HT1080 (cell line): ENCODE results near the gene DAB1. TPM values are rescaled to one million over a fixed set of nuclear protein-coding genes. Genes with fewer than 3 reads are reported as not detected.
"Not testable (repeated sequence)": the region's sequence is repeated elsewhere in the genome, so short reads cannot be mapped to it uniquely, and the experiment has no call there.

Experiments
- DNase-seq: peaks from one replicate; pipeline ENCODE4 v3.0.0-alpha.2; 2015; ENCODE audit warnings: low read depth
- total RNA-seq: library from RNA; depleted of rRNA; stranded (reverse); fragments of >200 nt; shearing (Covaris generic); gene quantifications from 2 replicates; pipeline ENCODE4 v1.2.3, GENCODE V29; 2014

Gene DAB1
- total RNA-seq, 1 experiment from 2014 or later, result not detected

DNA sequence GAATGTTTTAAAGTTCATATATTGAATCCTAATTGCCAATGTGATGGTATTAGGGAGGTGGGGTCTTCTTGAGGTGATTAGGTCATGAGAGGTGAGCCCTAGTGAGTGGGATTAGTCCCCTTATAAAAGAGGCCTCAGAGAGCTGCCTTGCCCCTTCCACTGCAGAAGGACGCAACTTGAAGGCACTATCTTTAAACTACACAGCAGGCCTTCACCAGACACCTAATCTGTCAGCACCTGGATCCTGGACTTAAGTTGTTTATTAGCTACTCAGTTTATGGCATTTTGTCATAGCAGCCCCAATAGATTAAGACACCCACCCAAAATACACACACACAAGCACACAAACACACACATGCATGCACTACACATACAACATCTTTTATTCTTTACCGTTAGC lies 61.4 kb downstream of the DAB1 start:
- DNase-seq, result no peak

DNA sequence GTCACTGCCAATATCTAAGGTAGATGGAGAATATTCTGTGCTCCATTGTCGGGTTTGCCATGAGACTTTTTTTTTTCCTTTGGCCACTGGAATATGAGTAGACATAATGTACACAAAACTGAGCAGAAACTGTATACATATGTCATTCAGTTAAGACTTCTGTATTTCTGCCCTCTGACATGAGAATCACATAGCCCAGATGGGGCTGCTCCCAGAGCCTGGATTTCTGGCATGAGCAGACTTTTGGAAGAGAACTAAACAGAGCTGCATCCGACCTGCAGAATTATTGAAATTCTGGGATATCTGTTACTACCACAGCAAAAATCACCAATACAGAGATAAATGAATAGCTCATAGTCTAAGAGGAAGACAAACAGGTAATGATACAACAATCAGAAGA lies 62.3 kb downstream of the DAB1 start:
- no peak for DNase-seq

DNA sequence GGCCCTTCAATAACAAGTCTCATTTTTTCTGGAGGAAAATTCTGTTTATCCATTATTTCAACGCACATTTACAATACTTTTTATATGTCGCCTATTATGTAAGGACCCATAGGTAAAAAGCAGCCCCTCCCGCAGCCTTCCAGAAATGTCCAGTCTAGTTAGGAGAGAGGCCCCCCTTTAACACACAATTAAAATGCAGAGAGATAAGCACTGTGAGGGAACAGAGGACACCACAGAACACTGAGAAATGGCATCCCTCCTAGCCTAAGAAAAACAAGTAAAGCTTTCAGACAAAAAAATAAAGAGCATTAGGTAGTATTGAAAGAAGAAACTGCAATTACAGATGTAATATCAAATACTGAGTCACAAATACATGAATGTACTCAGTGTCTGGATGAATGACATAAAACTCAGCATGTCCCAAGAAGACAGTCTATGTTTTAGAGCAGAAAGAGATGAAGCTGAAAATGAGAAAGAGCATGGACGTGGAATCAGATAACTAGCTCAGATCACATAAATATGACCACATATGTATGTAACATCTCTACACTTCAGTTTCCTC lies 62.9 kb downstream of the DAB1 start:
- no peak for DNase-seq

DNA sequence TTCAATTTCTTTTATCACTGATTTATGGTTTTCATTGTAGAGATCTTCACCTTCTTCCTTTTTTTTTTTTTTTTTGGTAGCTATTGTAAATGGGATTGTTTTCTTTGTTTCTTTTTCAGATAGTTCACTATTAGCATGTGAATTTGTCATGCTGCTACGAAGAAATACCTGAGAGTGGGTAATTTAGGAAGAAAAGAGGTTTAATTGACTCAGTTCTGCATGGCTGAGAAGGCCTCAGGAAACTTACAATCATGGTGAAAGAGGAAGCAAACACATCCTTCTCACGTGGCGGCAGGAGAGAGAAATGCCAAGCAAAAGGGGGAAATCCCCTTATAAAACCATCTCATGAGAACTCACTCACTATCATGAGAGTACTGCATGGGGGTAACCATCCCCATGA lies 66.4 kb downstream of the DAB1 start:
- no peak for DNase-seq

DNA sequence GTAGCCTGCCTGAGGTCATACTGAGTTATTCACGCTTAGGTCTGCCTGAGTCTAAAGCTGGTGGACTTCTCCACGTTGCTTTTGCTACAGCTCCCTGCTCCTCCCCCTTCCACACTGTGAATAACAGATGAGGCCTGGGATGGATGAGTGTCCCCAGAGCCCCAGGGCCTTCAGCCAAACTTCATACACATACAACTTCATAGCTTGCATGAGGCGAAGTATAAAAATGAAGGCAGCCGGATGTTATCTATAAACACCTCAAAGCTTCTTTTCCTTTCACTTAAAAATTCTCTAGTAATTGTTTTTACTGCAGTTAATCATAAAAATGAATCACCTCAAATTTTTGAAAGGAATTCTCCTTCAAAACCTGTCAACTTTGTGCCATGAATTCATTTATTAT lies 70.2 kb downstream of the DAB1 start:
- DNase-seq, result no peak

DNA sequence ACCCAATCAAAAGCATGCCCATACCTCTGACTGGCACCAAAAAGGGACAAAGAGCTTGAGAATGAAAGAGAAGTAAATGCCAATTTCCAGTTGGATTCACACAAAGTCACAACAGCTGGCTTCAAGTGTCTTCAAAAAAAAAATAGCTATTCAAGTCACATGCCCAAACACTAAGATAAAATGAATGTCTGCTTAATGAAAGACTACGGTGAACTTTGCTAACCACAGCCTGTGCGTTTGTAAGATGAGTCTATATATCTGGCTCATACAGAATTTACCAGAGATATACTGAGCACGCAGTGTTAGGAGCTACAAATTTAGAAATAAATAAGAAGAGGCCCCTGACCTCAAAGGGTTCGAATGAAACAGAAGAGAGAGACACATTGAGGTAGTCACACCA lies 73.2 kb downstream of the DAB1 start:
- no peak for DNase-seq

DNA sequence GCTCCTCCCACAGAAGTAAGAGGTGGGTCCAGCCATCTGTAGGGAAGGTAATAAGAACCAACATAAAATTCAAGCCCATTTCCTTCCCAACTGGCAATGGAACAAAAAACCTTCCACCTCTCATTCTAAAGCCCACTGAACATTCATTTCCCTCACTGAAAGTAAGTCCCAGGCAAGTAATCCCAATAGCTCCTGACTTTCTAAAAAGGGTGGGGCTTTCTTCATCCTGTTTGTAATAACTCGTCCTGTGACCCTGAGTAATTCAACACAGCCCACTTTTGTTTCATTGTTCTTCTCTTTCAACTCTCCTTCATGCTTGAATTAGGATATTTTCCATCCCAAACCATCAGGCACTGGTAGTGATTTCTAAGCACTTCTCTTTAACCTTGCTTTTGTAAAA lies 74.9 kb downstream of the DAB1 start:
- DNase-seq, result peak; percentile 30

DNA sequence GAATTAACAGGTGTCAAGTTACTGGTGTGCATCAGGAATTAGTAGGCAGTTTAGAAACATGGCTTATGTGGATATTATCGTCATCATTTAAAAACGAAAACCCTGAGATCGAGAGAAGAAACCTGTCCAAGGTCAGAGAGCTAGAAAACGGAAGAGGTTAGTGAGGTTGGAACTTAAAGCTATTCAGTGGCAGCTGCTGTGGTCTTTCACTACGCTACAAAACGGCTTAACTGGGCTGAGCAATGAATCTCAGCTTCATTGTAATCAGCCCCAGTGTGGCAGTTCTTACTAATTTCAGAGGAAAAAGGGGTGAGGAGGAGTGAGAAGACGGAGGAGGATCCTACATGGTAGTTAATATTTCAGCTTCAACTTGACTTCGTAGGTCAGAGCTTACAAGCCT lies 77.9 kb downstream of the DAB1 start:
- no peak for DNase-seq

DNA sequence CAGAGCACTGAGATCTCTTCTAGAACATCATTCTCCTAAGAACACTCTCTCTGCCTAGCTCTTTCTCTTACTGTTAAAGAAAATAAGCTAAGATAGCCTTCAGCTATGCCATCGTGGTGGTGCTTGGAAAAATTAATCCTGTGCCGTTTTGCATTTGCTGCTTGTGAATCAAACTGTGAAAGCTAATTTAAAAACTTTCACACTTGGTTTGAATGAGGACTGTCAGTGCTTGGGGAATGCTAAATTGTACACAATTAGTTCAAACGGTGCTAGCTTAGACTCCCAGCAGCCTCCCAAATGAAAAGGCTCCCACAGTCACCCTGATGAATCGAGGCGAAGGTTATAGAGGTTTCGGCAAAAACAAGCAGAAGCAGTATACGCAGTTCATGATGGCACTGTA lies 79.6 kb downstream of the DAB1 start:
- DNase-seq, result no peak

DNA sequence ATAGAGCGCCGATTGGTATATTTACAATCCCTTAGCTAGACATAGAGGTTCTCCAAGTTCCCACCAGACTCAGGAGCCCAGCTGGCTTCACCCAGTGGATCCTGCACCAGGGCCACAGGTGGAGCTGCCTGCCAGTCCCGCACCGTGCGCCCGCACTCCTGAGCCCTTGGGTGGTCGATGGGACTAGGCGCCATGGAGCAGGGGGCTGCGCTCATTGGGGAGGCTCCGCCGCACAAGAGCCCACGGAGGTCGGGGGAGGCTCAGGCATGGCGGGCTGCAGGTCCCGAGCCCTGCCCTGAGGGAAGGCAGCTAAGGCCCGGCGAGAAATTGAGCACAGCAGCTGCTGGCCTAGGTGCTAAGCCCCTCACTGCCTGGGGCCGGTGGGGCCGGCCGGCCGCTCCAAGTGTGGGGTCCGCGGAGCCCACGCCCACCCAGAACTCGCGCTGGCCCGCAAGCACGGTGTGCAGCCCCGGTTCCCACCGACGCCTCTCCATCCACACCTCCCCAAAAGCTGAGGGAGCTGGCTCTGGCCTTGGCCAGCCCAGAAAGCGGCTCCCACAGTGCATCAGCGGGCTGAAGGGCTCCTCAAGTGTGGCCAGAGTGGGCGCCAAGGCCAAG lies 80.5 kb downstream of the DAB1 start:
- not testable (repeated sequence) for DNase-seq

DNA sequence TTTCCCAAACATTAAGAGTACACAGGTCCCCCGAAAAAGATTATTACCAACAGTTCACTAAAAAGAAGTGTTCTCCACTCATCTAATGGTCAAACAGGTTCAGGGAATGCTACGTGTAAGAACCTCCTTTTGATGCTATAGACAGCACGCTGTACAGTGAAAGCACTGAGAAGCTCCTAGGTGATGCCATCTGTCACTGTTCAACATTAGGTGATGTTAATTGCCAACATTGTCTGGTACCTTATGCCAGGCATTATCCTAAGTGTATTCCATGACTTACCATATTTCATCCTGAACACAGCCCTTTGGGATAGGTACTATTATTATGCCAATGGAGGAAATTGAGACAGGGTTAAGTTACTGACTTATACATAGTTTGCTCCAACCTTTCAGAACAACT lies 82.1 kb downstream of the DAB1 start:
- no peak for DNase-seq

DNA sequence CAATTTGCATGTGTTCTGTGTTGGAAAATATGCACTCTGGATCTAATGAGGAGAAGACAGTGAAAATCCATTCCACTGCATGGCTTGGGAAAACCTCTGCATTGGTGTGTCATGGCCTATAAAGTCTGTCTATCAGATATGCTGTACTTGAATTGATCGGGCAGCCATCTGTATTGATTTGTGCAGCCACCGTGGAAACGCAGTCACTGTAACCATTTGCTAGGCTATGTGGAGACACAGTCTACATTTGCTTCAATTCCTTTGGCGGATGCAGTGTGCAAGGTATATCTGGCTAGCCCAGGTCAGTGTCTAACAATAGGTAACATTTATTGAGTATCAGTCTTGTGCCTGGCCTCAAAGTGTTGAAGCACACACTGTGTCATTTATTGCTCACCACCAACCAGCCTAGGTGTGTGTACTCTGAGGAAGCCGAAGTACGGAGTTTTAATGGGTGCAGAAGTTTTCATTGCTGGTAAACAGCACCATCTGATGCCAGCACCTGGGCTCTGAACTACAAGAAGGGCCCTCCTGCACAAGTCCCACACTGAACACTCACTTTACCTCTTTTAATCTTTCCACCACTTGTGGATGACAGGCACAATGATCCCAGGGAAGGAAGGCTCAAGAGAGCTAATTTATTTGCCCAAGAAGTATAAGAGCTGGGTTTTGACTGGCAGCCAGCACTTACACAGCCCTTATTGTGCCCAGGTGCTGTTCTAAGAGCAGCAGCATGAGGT lies 83.4 kb downstream of the DAB1 start:
- DNase-seq, result no peak

DNA sequence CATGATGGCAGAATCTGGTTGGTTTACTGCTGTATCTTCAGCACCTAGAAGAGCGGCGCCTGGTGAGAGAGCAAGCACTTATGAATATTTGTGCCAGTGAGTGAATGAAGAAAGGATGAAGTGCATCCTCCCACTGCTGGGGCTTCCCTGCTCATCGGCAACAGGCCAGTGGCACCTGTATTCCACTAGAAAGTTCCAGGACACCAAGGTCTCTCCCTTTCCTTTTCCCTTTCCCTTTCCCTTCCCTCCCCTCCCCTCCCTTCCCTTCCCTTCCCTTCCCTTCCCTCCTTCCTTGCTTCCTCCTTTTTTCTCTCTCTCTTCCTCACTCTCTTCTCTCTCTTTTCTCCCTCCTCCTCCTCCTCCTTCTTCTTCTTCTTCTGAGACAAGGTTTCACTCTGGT lies 86.2 kb downstream of the DAB1 start:
- no peak for DNase-seq

DNA sequence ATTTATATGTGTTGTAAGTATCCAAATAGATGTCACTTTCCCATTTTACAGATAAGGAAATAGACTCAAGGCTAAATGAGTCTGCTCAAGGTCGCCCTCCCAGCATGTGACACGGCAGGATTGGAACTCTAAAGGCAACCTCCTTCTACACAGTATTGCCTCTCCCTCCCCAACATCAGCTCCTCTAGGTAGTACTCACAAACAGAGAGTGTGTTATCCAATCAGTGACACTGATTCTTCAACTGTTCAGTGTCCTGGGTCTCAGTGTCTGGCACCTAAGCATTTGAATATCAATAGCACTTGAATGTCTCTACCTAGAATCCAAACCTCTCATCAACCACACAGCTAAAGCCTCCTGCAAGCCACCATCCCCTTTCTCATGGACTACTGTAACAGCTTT lies 87.1 kb downstream of the DAB1 start:
- DNase-seq, result no peak

DNA sequence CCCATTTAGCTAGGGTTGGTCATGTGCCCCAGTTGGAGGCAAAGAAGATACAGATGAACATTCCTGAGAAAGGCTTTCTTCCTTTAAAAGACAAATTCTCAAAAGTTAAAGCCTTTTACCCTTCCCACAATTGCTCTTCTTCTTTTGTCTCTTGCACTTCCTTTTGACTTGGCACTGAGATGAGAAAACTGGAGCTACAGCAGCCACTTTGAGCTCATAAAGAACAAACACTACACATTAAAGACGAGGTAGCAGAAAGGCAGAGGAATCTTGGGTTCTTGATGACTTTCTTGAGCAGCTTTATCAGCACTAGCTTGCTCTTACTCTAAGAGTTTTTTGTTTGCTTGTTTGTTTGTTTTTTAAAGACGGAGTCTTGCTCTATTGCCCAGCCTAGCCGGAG lies 92.2 kb downstream of the DAB1 start:
- DNase-seq, result no peak

DNA sequence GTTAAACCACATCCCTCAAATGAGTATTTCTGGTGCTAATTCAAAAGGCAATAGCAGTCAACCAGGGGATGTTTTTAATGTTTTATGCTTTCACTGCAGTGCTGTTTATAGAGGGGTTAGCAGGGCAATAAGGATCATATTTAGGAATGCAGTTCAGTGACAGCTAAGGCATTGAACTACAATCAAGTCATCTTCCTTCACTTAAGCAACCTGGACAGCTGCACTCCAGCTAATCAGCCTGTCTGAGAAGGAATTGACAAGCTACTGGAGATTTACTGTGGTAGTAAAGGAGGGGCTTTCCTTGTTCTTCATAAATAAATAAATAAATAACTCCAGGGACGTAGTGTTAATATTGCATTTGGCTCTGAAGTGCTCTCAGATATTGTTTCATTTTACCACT lies 93.9 kb downstream of the DAB1 start:
- DNase-seq, result no peak

DNA sequence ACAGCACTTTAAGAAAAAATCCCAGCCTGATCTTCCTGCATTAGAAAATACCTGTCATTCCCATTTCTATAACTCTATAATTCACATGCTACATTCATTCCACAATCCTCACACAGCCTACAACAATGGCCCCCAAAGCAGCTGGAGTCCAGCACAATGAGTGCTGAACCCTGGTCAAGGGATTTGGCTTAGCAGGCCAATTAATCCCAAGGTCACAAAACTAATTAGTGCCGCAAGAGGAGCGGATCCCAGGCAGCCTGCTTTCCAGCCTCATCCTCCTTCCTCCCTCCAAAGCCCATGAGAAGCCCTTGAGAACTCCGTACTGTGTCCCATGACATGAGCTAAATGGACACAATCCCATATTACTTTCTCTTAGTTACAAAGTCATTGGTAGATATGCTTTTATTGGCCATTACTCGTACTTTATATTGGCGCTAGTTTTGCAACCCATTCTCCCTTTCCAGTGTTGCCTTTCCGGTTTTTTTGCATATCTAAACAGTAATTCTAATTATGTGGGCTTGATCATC lies 94.8 kb downstream of the DAB1 start:
- DNase-seq, result no peak

DNA sequence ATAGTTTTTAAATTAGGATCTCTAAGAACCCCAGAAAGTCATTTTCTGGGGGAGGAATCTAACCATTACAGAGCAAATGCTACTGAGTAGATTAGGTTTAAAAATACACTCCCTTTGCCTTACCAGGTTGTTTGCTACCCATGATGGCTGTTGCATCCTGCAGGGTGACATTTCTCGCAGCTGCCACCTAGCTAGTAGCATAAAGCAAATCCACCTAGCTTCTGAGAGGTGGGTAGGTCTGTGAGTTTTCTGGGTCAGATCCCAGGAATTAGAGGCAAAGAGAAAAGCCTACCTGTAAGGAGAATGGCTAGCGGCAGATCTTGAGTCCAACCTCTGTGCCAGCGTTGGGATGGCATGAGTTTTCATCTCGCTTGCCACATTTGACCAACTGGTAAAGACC lies 95.9 kb downstream of the DAB1 start:
- DNase-seq, result no peak

DNA sequence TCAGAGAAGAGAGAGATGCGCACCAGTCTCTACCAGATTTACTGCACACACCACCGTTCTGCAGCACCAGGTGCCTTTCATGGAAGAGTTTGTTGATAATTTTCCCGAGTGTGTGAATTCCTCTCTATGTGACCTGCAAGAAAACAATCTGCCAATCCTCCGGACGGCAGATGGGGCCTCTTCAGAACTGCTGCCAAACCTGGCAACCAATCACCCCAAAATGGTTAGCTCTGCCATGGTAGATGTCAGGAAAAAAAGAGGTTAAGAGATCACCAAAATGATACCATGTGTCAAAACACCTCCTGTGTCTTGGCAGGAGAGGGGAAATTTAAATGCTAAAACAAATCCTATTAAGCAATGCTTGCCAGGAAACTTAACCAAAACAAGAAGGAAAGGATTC lies 96.5 kb downstream of the DAB1 start:
- DNase-seq, result no peak

DNA sequence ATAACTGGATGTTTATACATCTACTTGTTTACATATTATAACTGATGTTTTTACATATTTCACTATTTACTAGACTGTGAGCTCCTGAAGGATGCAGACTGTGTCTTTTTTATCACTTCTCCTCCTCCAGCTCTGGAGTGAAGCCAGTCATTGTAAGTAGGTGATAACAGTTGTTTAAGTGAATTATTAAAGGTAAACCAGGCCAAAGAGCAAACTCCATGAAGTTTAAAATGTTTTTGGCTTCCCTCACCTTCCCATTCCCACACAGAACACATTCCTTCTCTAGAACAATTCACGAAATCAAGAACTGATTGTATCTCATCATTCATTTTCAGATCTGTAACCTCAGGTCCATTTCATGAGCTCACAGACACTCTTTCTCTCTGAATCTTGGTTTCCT lies 98.3 kb downstream of the DAB1 start:
- no peak for DNase-seq

DNA sequence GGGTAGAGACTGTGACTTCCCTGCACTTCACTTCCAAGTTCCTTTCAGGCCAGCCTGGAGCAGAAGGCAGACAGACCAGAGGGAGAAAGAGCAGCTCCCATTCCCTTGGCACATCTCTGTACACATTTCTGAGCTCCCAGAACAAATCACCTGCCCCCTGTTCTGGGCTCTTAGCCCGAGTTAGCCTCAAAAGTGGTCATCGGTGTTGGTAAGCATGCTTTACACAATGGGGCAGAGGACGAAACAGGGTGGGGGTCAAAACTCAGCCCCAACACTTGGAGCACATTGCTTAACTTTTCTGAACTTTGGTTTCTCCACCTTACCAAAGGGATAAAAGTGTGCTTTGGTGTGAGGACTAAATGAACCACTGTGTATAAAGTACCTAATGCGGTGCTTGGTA lies 98.7 kb downstream of the DAB1 start:
- DNase-seq, result no peak

DNA sequence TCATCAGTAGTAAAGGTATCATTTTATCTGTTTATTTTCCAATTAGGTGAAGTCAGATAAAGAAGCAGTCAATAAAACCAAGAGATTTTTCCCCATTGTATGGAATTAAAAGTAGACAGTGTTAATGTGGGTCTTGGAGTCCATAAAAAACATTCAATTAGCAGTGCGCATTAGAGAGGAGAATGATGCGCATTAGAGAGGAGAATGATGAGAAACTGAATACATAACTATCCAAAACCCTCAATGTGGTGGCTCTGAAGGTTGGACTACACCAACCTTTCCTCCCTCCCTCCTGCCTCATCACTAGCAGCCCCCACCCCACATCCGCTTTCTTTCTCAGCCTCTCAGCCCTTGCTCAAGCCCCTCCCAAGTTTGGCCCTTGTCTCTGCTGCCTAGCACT lies 99.5 kb downstream of the DAB1 start:
- DNase-seq, result no peak

DNA sequence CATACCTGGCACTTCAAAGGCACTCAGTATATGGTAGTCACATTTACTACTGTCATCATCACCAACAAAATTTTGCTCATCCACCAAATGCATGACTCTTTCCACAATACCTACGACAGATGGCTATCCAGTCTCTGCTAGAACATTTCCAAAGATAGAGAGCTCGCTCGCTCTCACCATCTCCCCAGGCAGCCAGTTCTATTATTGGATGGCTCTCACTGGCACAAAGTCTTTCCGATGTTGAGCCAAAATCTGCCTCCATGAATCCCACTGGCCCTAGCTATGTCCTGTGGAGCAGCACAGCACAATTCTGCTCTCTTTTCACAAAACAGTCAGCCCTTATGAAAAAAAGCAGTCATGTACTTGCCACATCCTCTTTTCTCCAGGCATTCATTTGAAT lies 102.1 kb downstream of the DAB1 start:
- DNase-seq, result no peak
